ENCODE results near the gene SLIT3.

DNA sequence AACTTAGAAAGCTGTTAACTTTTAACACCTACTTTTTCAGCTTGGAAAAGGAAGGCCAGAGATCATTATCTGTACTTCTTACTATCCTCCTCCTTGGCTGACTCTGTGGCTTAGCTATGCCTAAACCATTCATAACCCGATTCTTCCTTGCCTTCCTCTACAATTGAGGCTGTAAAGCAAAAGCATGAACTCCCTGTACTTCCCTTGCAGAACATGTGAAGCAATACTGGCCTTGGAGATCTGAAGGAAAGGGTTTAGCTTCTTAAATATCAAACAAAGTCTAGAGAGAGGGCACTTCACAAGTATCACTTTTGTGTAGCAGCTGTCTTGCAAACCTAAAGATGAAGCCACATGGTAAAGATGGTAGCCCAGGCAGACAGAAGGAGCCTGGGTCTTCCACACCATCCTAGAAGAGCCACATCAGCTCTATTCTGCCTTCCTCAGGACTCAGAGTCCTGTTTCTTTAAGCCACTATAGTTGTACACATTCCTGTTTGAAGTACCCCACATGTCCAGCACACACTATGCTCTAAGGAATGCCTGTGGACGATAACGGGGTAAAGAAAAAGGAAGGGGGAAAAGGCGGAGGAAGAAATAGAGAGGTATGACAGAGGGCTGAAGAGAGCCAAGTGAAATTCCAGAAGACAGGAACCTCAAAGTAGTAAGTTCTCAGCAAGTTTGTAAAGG, 169.2 kb downstream of the SLIT3 start:
- TF ChIP-seq EP300 (IDR thresholded peaks at IDR 0.05) (no peak), POLR2A (IDR thresholded peaks at IDR 0.05) (no peak), POLR2AphosphoS5 (IDR thresholded peaks at IDR 0.05) (no peak)
- TF ChIP-seq, protein P1, sequence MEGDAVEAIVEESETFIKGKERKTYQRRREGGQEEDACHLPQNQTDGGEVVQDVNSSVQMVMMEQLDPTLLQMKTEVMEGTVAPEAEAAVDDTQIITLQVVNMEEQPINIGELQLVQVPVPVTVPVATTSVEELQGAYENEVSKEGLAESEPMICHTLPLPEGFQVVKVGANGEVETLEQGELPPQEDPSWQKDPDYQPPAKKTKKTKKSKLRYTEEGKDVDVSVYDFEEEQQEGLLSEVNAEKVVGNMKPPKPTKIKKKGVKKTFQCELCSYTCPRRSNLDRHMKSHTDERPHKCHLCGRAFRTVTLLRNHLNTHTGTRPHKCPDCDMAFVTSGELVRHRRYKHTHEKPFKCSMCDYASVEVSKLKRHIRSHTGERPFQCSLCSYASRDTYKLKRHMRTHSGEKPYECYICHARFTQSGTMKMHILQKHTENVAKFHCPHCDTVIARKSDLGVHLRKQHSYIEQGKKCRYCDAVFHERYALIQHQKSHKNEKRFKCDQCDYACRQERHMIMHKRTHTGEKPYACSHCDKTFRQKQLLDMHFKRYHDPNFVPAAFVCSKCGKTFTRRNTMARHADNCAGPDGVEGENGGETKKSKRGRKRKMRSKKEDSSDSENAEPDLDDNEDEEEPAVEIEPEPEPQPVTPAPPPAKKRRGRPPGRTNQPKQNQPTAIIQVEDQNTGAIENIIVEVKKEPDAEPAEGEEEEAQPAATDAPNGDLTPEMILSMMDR (IDR thresholded peaks at IDR 0.05): no peak

Measured in suprapubic skin (tissue), 4 donors.